ENCODE results near the gene HLA-DQA1. TPM values are rescaled to one million over a fixed set of nuclear protein-coding genes. Genes with fewer than 3 reads are reported as not detected.

Gene HLA-DQA1
- total RNA-seq, 1 experiment from 2014 or later, result 12.9 TPM

- Mint-ChIP-seq H3K27ac (ENCODE audit: unreplicated experiment) (no peak overlapping the region), H3K9me3 (ENCODE audit: low read depth, unreplicated experiment) (peaks cover 6% of the 10 kb centered on the region), H3K36me3 (ENCODE audit: insufficient read depth, unreplicated experiment) (peaks cover 29% of the 10 kb centered on the region), H3K27me3 (ENCODE audit: unreplicated experiment) (no peaks in the 10 kb centered on the region), H3K4me1 (ENCODE audit: low read depth, unreplicated experiment) (peaks cover 9% of the 10 kb centered on the region), H3K4me3 (ENCODE audit: low read depth, unreplicated experiment) (no peak overlapping the region)
- no peak for TF ChIP-seq CTCF (IDR thresholded peaks at IDR 0.05; ENCODE audit: unreplicated experiment)
- intact Hi-C loops (cut with micrococcal nuclease; ENCODE audit: unreplicated experiment), result no loop called here
- no peak for DNase-seq
- no TSS peak for BruUV-seq (replicated peaks)
- CTCF ChIA-PET, result no interaction called here
Measured at GRCh38 chr6:32658268-32658897, 21.2 kb downstream of the HLA-DQA1 start.

GRCh38 chr6:32659856-32660595, 22.8 kb downstream of the HLA-DQA1 start:
- peaks cover 6% of the 10 kb centered on the region for H3K9me3 Mint-ChIP-seq (ENCODE audit: low read depth, unreplicated experiment)
- no peak overlapping the region for H3K27ac Mint-ChIP-seq (ENCODE audit: unreplicated experiment)
- H3K36me3 Mint-ChIP-seq (ENCODE audit: insufficient read depth, unreplicated experiment), result peaks cover 45% of the 10 kb centered on the region
- no TSS peak for BruUV-seq (replicated peaks)
- H3K27me3 Mint-ChIP-seq (ENCODE audit: unreplicated experiment), result no peaks in the 10 kb centered on the region
- intact Hi-C loops (cut with micrococcal nuclease; ENCODE audit: unreplicated experiment), result no loop called here
- no peak for TF ChIP-seq CTCF (IDR thresholded peaks at IDR 0.05; ENCODE audit: unreplicated experiment)
- H3K4me1 Mint-ChIP-seq (ENCODE audit: low read depth, unreplicated experiment), result peaks cover 25% of the 10 kb centered on the region
- CTCF ChIA-PET, result no interaction called here
- DNase-seq, result no peak
- H3K4me3 Mint-ChIP-seq (ENCODE audit: low read depth, unreplicated experiment), result no peak overlapping the region

- intact Hi-C loops (cut with micrococcal nuclease; ENCODE audit: unreplicated experiment), result no loop called here
- Mint-ChIP-seq H3K9me3 (ENCODE audit: low read depth, unreplicated experiment) (peaks cover 1% of the 10 kb centered on the region), H3K27me3 (ENCODE audit: unreplicated experiment) (no peaks in the 10 kb centered on the region), H3K4me3 (ENCODE audit: low read depth, unreplicated experiment) (no peak overlapping the region), H3K36me3 (ENCODE audit: insufficient read depth, unreplicated experiment) (peaks cover 61% of the 10 kb centered on the region), H3K27ac (ENCODE audit: unreplicated experiment) (no peak overlapping the region), H3K4me1 (ENCODE audit: low read depth, unreplicated experiment) (peaks cover 41% of the 10 kb centered on the region)
- CTCF ChIA-PET, result no interaction called here
- no peak for TF ChIP-seq CTCF (IDR thresholded peaks at IDR 0.05; ENCODE audit: unreplicated experiment)
- no TSS peak for BruUV-seq (replicated peaks)
- no peak for DNase-seq
Measured at GRCh38 chr6:32662099-32662498, 24.9 kb downstream of the HLA-DQA1 start.

GRCh38 chr6:32662836-32663235, 25.6 kb downstream of the HLA-DQA1 start:
- no peak for DNase-seq
- intact Hi-C loops (cut with micrococcal nuclease; ENCODE audit: unreplicated experiment), result loop anchor here (1.0 kb wide), 1 partner anchor 97 kb away; no protein-coding TSS in a partner anchor
- TF ChIP-seq CTCF (IDR thresholded peaks at IDR 0.05; ENCODE audit: unreplicated experiment), result no peak
- Mint-ChIP-seq H3K9me3 (ENCODE audit: low read depth, unreplicated experiment) (no peaks in the 10 kb centered on the region), H3K27ac (ENCODE audit: unreplicated experiment) (no peak overlapping the region), H3K36me3 (ENCODE audit: insufficient read depth, unreplicated experiment) (peaks cover 60% of the 10 kb centered on the region), H3K27me3 (ENCODE audit: unreplicated experiment) (no peaks in the 10 kb centered on the region), H3K4me1 (ENCODE audit: low read depth, unreplicated experiment) (peaks cover 48% of the 10 kb centered on the region), H3K4me3 (ENCODE audit: low read depth, unreplicated experiment) (no peak overlapping the region)
- no TSS peak for BruUV-seq (replicated peaks)
- CTCF ChIA-PET, result no interaction called here
